ENCODE data around the gene GPI. TPM values are rescaled to one million over a fixed set of nuclear protein-coding genes. Genes with fewer than 3 reads are reported as not detected.

Gene GPI
- total RNA-seq, 4 donors from 2014 or later: 99.9 to 336 (median 265) TPM

DNA sequence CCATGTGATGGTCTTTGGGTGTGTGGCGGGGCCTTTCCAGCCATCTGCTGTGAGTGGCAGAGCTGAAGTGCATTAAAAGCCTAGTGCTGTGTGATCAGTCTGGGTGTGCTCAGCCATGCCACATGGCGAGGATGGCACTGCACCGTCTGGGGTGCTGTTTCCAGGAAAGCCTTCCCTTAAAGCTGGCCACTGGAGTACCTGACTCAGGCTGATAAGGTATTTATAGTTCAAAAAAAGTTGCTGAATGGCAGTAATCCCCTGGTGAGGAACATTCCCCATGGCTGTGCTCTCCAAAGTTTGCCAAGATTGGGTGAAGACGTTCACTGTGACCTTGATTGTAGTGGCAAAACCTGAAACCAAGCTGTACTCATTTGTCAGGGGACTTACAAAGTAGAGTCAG is 6.0 kb downstream of the GPI start:
- Histone ChIP-seq H3K27ac (no peak overlapping the region), H3K4me1 (peaks cover 8 to 29% (median 16%) of the 10 kb centered on the region in 3 donors), H3K27me3 (no peaks in the 10 kb centered on the region), H3K4me3 (no peak overlapping the region), H3K36me3 (peaks cover 25 to 94% (median 40%) of the 10 kb centered on the region in 3 donors), H3K9me3 (no peaks in the 10 kb centered on the region)
- WGBS, 2 donors: 95% methylated on average over 3 of the region's 4 CpGs; no CpG with 5 or more reads in 1 of the 2 donors
- no peak for DNase-seq
- TF ChIP-seq, protein P1, sequence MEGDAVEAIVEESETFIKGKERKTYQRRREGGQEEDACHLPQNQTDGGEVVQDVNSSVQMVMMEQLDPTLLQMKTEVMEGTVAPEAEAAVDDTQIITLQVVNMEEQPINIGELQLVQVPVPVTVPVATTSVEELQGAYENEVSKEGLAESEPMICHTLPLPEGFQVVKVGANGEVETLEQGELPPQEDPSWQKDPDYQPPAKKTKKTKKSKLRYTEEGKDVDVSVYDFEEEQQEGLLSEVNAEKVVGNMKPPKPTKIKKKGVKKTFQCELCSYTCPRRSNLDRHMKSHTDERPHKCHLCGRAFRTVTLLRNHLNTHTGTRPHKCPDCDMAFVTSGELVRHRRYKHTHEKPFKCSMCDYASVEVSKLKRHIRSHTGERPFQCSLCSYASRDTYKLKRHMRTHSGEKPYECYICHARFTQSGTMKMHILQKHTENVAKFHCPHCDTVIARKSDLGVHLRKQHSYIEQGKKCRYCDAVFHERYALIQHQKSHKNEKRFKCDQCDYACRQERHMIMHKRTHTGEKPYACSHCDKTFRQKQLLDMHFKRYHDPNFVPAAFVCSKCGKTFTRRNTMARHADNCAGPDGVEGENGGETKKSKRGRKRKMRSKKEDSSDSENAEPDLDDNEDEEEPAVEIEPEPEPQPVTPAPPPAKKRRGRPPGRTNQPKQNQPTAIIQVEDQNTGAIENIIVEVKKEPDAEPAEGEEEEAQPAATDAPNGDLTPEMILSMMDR (IDR thresholded peaks at IDR 0.05): no peak
- no peak for TF ChIP-seq POLR2A (IDR thresholded peaks at IDR 0.05)
- intact Hi-C loops (cut with DNase I): no loop called here

DNA sequence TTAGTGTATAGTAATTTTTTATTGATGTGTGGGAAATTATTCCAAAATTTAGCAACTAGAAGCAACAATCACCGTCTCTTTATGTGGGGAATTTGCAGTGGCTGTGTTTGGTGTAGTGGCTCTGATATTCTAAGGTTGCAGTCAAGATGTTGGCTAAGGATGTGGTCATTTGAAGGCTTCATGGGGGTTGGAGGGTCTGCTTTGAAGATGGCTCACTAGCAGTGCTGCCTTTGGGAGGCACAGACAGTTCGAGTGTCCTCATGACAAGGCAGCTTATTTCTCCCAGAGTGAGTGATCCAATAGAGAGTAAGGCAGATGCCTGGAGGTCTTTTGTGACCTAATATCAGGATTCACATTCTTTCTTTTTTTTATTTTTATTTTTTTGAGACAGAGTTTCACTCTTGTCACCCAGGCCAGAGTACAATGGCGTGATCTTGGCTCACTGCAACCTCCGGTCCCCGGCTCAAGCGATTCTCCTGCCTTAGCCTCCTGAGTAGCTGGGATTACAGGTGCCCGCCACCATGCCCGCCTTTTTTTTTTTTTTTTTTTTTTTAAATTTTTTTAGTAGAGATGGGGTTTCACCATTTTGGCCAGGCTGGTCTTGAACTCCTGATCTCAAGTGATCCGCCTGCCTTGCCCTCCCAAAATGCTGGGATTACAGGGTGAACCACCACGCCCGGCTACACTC is 8.7 kb downstream of the GPI start:
- no peak for TF ChIP-seq POLR2A (IDR thresholded peaks at IDR 0.05)
- TF ChIP-seq, protein P1 (IDR thresholded peaks at IDR 0.05): no peak
- H3K4me1 ChIP-seq: peaks cover 0 to under 1% (median 0%) of the 10 kb centered on the region in 3 donors
- peaks cover 21 to 100% (median 43%) of the 10 kb centered on the region in 3 donors for H3K36me3 ChIP-seq
- H3K9me3 ChIP-seq: no peaks in the 10 kb centered on the region
- H3K27me3 ChIP-seq: no peaks in the 10 kb centered on the region
- no peak overlapping the region for H3K27ac ChIP-seq
- H3K4me3 ChIP-seq: no peak overlapping the region
- DNase-seq: no peak
- WGBS, 2 donors: 96% methylated on average over 8 to 11 of the region's 11 CpGs
- intact Hi-C loops (cut with DNase I): no loop called here

DNA sequence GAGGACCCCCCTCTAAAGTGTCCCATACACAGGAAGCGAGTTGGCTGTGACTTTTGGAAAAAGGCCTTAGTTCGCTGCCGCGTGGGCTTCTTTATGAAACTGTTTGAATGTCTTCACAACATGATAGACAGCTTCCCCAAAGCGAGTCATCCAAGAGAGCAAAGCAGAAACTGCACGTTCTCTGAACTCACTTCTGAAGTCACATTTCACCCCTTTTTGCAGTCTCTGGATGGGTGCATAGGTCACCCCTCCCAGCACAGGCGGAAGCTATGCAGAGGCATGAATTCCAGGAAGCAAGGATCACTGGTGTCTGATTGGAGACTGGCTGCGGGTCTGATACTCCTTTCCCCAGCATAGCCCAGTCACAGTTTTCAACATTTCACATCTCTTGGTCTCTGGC is 10.6 kb downstream of the GPI start:
- Histone ChIP-seq H3K4me3 (no peak overlapping the region), H3K36me3 (peaks cover 24 to 100% (median 43%) of the 10 kb centered on the region in 3 donors), H3K4me1 (no peaks in the 10 kb centered on the region), H3K27ac (no peak overlapping the region), H3K9me3 (no peaks in the 10 kb centered on the region), H3K27me3 (no peaks in the 10 kb centered on the region)
- TF ChIP-seq, protein P1 (IDR thresholded peaks at IDR 0.05): no peak
- TF ChIP-seq POLR2A (IDR thresholded peaks at IDR 0.05): no peak
- intact Hi-C loops (cut with DNase I): no loop called here
- DNase-seq: no peak
- WGBS, 2 donors: 86 to 95% methylated on average over 6 to 8 of the region's 8 CpGs

DNA sequence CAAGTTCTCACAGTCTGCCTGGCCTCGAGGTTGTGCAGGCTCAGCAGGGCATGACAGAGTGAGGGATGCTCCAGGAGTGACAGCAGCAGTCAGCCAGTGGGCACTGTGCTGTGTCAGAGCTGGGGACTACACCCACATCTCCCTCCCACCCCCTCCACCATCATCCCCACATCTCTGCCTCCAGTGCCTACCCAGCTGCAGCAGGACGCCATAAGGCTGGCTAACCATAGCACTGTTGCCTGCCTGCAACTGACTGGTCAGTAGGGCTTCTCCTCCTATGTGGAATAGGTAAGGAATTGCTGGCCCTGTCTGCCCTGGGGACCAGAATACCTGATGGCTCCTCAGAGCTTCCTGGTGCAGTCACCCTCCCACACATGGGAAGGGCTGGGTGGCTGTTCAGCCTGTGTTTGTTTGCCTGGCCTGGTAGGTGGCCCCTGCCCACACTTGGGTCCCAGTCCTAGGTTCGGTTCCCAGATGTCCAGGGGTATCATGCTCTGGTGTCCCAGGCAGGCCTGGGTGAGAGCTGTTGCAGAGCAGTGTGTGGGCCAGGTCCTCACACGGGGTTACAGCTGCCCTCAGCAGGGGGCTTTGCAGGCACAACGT is 15.7 kb downstream of the GPI start:
- no peak for DNase-seq
- no peaks in the 10 kb centered on the region for H3K9me3 ChIP-seq
- H3K4me3 ChIP-seq: no peak overlapping the region
- no peaks in the 10 kb centered on the region for H3K4me1 ChIP-seq
- H3K27ac ChIP-seq: no peak overlapping the region
- H3K36me3 ChIP-seq: peaks cover 55 to 100% (median 63%) of the 10 kb centered on the region in 3 donors
- 50 to 92% methylated on average over 1 to 2 of the region's 5 CpGs for WGBS, 2 donors
- TF ChIP-seq POLR2A (IDR thresholded peaks at IDR 0.05): no peak
- TF ChIP-seq, protein P1 (IDR thresholded peaks at IDR 0.05): no peak
- H3K27me3 ChIP-seq: no peaks in the 10 kb centered on the region
- intact Hi-C loops (cut with DNase I): no loop called here

All from esophagus squamous epithelium (tissue), 5 donors.